ENCODE measurements around the gene ROR1. TPM values are rescaled to one million over a fixed set of nuclear protein-coding genes. Genes with fewer than 3 reads are reported as not detected.
"Not testable (repeated sequence)": the region's sequence is repeated elsewhere in the genome, so short reads cannot be mapped to it uniquely, and the experiment has no call there.

ROR1 gene
- total RNA-seq, 5 donors from 2014 or later (not counting 1 experiment from before 2014, with no cell fraction given), result 0.15 to 2.0 (median 0.33) TPM; not detected in 1

DNA sequence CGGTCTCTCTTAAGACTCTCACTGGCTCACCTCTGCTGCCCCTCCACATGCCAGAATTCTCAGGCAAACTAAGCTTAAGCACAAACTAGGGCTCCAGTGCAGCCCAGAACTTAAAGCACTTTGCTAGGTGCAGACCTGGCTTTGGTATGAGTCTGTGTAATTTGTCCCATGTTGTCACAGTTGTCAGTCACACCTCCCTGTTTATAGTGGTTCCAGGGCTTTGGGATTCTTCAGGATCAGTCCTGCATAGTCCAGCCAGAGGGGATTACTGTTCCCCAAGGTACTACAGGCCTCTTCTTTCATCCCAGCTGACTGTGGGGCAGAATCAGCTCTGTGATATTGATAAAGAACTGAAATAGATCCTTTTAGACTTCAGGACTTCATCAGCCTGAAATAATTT, 324.6 kb downstream of the ROR1 start:
- Mint-ChIP-seq H3K36me3 (no peaks in the 10 kb centered on the region), H3K4me3 (no peak overlapping the region), H3K9me3 (no peaks in the 10 kb centered on the region), H3K4me1 (no peaks in the 10 kb centered on the region), H3K27ac (no peak overlapping the region), H3K27me3 (peaks cover 2 to 7% of the 10 kb centered on the region in 2 donors)
- Histone ChIP-seq H3K9me3 (no peaks in the 10 kb centered on the region), H3K4me1 (ENCODE audit: control insufficient read depth in 1 of 2, extremely low read depth in 1 of 2, insufficient read depth in 2 of 2, low read length in 2 of 2) (peaks cover 0 to 3% of the 10 kb centered on the region in 2 experiments), H3K36me3 (ENCODE audit: control insufficient read depth in 2 of 2, extremely low read depth in 1 of 2, insufficient read depth in 1 of 2, low read length in 1 of 2) (no peaks in the 10 kb centered on the region), H3K4me3 (ENCODE audit: control insufficient read depth in 1 of 2, extremely low read depth in 1 of 2, low read length in 1 of 2) (no peak overlapping the region), H3K27ac (ENCODE audit: low read length) (no peak overlapping the region), H3K27me3 (replicated peaks in 1 of 2; ENCODE audit: control insufficient read depth in 2 of 2, extremely low read depth in 1 of 2, insufficient read depth in 2 of 2, low read length in 1 of 2) (no peaks in the 10 kb centered on the region)
- ATAC-seq (replicated peaks in 1 of 4) (no peak), DNase-seq (no peak)
- ChIA-PET POLR2A (no interaction called here), CTCF (no interaction called here)
- WGBS (ENCODE audit: insufficient coverage), result 60% methylated on average over 1 of the region's 1 CpG

DNA sequence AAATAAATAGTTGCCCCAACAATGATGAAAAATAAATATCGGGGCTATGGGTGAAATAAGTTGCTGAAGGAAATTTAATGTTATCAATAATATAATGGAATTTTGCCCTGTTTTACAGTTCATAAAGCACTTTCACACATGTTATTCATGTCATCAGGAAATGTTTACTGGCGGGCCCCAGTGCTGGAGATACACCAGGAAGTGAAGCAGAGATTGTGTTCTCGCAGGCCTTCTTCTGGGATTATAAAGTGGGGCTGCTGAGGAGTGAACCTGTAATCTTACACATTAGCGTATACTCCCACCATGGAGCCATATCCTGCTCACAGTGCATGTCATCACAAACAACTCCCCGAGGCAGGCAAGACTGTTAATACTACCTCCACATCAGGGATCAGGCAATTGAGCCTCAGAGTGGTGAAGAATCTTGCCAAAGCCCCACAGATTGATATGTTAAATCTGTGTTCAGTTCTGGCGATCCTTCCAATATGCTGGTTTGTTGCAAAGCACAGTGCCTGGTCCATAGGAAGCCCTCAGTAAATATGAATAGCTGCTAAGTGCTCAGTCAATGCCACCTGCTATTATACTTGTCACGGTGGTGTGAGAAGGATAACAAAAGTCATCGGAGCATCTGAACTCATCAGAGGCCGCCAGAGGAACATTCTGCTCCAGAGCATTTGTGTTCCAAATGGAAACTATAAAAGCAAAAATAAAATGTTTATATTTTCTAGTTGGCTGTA, 325.2 kb downstream of the ROR1 start:
- CTCF ChIA-PET, result interaction anchor here in 1 of 2 donors (0.7 kb wide), 1 partner anchor 40 kb away, joined by 3 read pairs; no protein-coding TSS in a partner anchor
- no peaks in the 10 kb centered on the region for H3K36me3 Mint-ChIP-seq

DNA sequence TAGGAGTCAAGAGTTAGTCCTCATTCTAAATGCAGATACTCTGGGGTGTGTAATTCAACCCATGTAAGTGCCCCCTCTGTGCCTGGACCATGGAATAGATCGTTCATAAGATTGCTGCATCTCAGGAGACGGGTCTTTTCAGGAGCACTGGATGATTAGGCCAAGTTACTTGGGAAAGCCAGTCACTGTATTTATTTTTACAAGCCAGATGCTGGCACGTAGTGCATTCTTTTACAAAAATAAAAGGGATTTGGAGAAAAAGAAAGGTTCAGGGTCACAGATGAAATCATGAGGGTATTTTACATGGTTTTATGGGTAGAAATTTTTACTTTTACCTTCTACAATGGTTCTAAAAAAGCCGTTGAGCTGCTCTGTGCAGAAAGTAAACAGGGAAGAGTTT, 327.0 kb downstream of the ROR1 start:
- no peaks in the 10 kb centered on the region for H3K9me3 Mint-ChIP-seq
- H3K4me1 Mint-ChIP-seq, result no peaks in the 10 kb centered on the region
- ChIA-PET POLR2A (no interaction called here), CTCF (no interaction called here)
- no peaks in the 10 kb centered on the region for H3K36me3 ChIP-seq (ENCODE audit: control insufficient read depth in 2 of 2, extremely low read depth in 1 of 2, insufficient read depth in 1 of 2, low read length in 1 of 2)
- H3K9me3 ChIP-seq, result no peaks in the 10 kb centered on the region
- 52% methylated on average over 3 of the region's 4 CpGs for WGBS (ENCODE audit: insufficient coverage)
- H3K27ac ChIP-seq (ENCODE audit: low read length), result no peak overlapping the region
- no peak overlapping the region for H3K4me3 Mint-ChIP-seq
- peaks cover 0 to 3% of the 10 kb centered on the region in 2 experiments for H3K4me1 ChIP-seq (ENCODE audit: control insufficient read depth in 1 of 2, extremely low read depth in 1 of 2, insufficient read depth in 2 of 2, low read length in 2 of 2)
- DNase-seq (no peak), ATAC-seq (replicated peaks in 1 of 4) (no peak)
- no peak overlapping the region for H3K27ac Mint-ChIP-seq
- H3K27me3 ChIP-seq (replicated peaks in 1 of 2; ENCODE audit: control insufficient read depth in 2 of 2, extremely low read depth in 1 of 2, insufficient read depth in 2 of 2, low read length in 1 of 2), result no peaks in the 10 kb centered on the region
- H3K27me3 Mint-ChIP-seq, result peaks cover 0 to 9% of the 10 kb centered on the region in 2 donors
- no peaks in the 10 kb centered on the region for H3K36me3 Mint-ChIP-seq
- no peak overlapping the region for H3K4me3 ChIP-seq (ENCODE audit: control insufficient read depth in 1 of 2, extremely low read depth in 1 of 2, low read length in 1 of 2)

More for the DNA sequence above, 325.2 kb downstream of the ROR1 start:
- Mint-ChIP-seq H3K27me3 (peaks cover 0 to 7% of the 10 kb centered on the region in 2 donors), H3K4me3 (no peak overlapping the region), H3K27ac (no peak overlapping the region), H3K4me1 (no peaks in the 10 kb centered on the region), H3K9me3 (no peaks in the 10 kb centered on the region)
- H3K4me3 ChIP-seq (ENCODE audit: control insufficient read depth in 1 of 2, extremely low read depth in 1 of 2, low read length in 1 of 2), result no peak overlapping the region
- H3K36me3 ChIP-seq (ENCODE audit: control insufficient read depth in 2 of 2, extremely low read depth in 1 of 2, insufficient read depth in 1 of 2, low read length in 1 of 2), result no peaks in the 10 kb centered on the region
- ATAC-seq (replicated peaks in 1 of 4) (no peak), DNase-seq (no peak)
- no peaks in the 10 kb centered on the region for H3K27me3 ChIP-seq (replicated peaks in 1 of 2; ENCODE audit: control insufficient read depth in 2 of 2, extremely low read depth in 1 of 2, insufficient read depth in 2 of 2, low read length in 1 of 2)
- WGBS (ENCODE audit: insufficient coverage), result 100% methylated on average over 1 of the region's 9 CpGs
- no peak overlapping the region for H3K27ac ChIP-seq (ENCODE audit: low read length)
- POLR2A ChIA-PET, result no interaction called here
- H3K9me3 ChIP-seq, result no peaks in the 10 kb centered on the region
- H3K4me1 ChIP-seq (ENCODE audit: control insufficient read depth in 1 of 2, extremely low read depth in 1 of 2, insufficient read depth in 2 of 2, low read length in 2 of 2), result peaks cover 0 to 3% of the 10 kb centered on the region in 2 experiments

DNA sequence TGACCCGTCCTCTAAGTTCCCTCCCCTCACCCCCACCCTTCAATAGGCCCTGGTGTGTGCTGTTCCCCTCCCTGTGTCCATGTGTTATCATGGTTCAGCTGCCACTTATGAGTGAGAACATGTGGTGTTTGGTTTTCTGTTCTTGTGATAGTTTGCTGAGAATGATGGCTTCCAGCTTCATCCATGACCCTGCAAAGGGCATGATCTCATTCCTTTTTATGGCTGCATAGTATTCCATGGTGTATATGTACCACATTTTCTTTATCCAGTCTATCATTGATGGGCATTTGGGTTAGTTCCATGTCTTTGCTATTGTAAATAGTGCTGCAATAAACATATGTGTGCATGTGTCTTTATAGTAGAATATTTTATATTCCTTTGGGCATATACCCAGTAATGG, 330.8 kb downstream of the ROR1 start:
- DNase-seq; H3K4me3 ChIP-seq (ENCODE audit: control insufficient read depth in 1 of 2, extremely low read depth in 1 of 2, low read length in 1 of 2); H3K4me3 Mint-ChIP-seq; H3K4me1 ChIP-seq (ENCODE audit: control insufficient read depth in 1 of 2, extremely low read depth in 1 of 2, insufficient read depth in 2 of 2, low read length in 2 of 2); H3K9me3 ChIP-seq; H3K36me3 ChIP-seq (ENCODE audit: control insufficient read depth in 2 of 2, extremely low read depth in 1 of 2, insufficient read depth in 1 of 2, low read length in 1 of 2); H3K4me1 Mint-ChIP-seq; H3K9me3 Mint-ChIP-seq; H3K27ac ChIP-seq (ENCODE audit: low read length); H3K27me3 ChIP-seq (replicated peaks in 1 of 2; ENCODE audit: control insufficient read depth in 2 of 2, extremely low read depth in 1 of 2, insufficient read depth in 2 of 2, low read length in 1 of 2); POLR2A ChIA-PET; CTCF ChIA-PET; H3K36me3 Mint-ChIP-seq; H3K27ac Mint-ChIP-seq; ATAC-seq (replicated peaks in 1 of 4): not testable (repeated sequence)
- WGBS (ENCODE audit: insufficient coverage), result no CpG with 5 or more reads among the region's 1 CpG
- peaks cover 6 to 10% of the 10 kb centered on the region in 2 donors for H3K27me3 Mint-ChIP-seq

DNA sequence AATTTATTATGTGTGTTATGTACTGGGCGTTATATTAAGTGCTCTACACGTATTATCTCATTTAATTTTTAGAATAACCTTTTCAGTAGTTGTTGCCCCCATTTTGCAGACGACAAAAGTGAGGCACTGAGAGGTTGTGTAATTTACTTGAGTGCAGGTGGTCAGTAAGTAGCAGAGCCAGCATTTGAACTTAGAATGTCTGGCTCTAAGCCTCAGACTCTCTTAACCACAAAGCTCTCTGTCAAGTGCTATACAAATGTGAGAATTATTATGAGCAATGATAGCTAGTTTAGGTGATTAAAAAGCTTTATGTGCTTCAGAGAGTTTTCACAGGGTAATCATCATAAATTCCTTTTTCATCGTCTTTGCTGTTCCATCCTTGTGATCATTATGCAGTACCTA, 333.3 kb downstream of the ROR1 start:
- POLR2A ChIA-PET, result no interaction called here

DNA sequence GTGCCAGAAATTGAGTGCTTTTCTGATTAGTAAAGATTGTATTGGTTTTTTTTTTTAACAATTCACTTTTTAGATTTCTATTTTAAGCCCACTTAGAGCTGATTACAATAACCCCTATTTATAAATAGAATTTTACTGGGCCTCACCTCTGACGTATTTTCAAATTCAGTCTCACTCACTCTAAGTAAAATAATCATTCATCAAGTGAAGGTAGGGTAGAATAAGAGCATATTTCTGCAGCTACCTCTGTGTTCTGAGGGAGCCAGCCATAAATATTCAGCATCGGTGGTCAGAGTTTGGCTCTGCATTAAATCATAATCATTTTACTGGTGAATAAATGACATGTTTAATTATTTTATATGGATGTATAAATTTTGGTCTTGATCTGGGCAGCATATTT, 333.8 kb downstream of the ROR1 start:
- WGBS (ENCODE audit: insufficient coverage), result no CpG with 5 or more reads among the region's 2 CpGs
- no peaks in the 10 kb centered on the region for H3K36me3 ChIP-seq (ENCODE audit: control insufficient read depth in 2 of 2, extremely low read depth in 1 of 2, insufficient read depth in 1 of 2, low read length in 1 of 2)
- POLR2A ChIA-PET, result no interaction called here
- CTCF ChIA-PET, result no interaction called here
- H3K9me3 ChIP-seq, result no peaks in the 10 kb centered on the region
- Mint-ChIP-seq H3K4me3 (no peak overlapping the region), H3K27me3 (peaks cover 6 to 14% of the 10 kb centered on the region in 2 donors), H3K27ac (no peak overlapping the region), H3K9me3 (no peaks in the 10 kb centered on the region), H3K36me3 (no peaks in the 10 kb centered on the region), H3K4me1 (no peaks in the 10 kb centered on the region)
- no peak for ATAC-seq (replicated peaks in 1 of 4)
- no peak overlapping the region for H3K4me3 ChIP-seq (ENCODE audit: control insufficient read depth in 1 of 2, extremely low read depth in 1 of 2, low read length in 1 of 2)
- DNase-seq, result no peak
- H3K27me3 ChIP-seq (replicated peaks in 1 of 2; ENCODE audit: control insufficient read depth in 2 of 2, extremely low read depth in 1 of 2, insufficient read depth in 2 of 2, low read length in 1 of 2), result no peaks in the 10 kb centered on the region
- H3K27ac ChIP-seq (ENCODE audit: low read length), result no peak overlapping the region
- no peaks in the 10 kb centered on the region for H3K4me1 ChIP-seq (ENCODE audit: control insufficient read depth in 1 of 2, extremely low read depth in 1 of 2, insufficient read depth in 2 of 2, low read length in 2 of 2)

More for the DNA sequence above, 333.3 kb downstream of the ROR1 start:
- H3K27me3 Mint-ChIP-seq, result peaks cover 6 to 12% of the 10 kb centered on the region in 2 donors
- no peaks in the 10 kb centered on the region for H3K4me1 Mint-ChIP-seq
- Histone ChIP-seq H3K4me3 (ENCODE audit: control insufficient read depth in 1 of 2, extremely low read depth in 1 of 2, low read length in 1 of 2) (no peak overlapping the region), H3K27me3 (replicated peaks in 1 of 2; ENCODE audit: control insufficient read depth in 2 of 2, extremely low read depth in 1 of 2, insufficient read depth in 2 of 2, low read length in 1 of 2) (no peaks in the 10 kb centered on the region), H3K4me1 (ENCODE audit: control insufficient read depth in 1 of 2, extremely low read depth in 1 of 2, insufficient read depth in 2 of 2, low read length in 2 of 2) (no peaks in the 10 kb centered on the region), H3K27ac (ENCODE audit: low read length) (no peak overlapping the region), H3K36me3 (ENCODE audit: control insufficient read depth in 2 of 2, extremely low read depth in 1 of 2, insufficient read depth in 1 of 2, low read length in 1 of 2) (no peaks in the 10 kb centered on the region), H3K9me3 (no peaks in the 10 kb centered on the region)
- H3K9me3 Mint-ChIP-seq, result no peaks in the 10 kb centered on the region
- ATAC-seq (replicated peaks in 1 of 4) (no peak), DNase-seq (no peak)
- no peaks in the 10 kb centered on the region for H3K36me3 Mint-ChIP-seq
- WGBS (ENCODE audit: insufficient coverage), result no CpG with 5 or more reads among the region's 4 CpGs
- CTCF ChIA-PET, result no interaction called here
- no peak overlapping the region for H3K4me3 Mint-ChIP-seq
- no peak overlapping the region for H3K27ac Mint-ChIP-seq
